Measurements from ENCODE around the gene CNGB1.
"Not testable (repeated sequence)": the region's sequence is repeated elsewhere in the genome, so short reads cannot be mapped to it uniquely, and the experiment has no call there.

Gene CNGB1

DNA sequence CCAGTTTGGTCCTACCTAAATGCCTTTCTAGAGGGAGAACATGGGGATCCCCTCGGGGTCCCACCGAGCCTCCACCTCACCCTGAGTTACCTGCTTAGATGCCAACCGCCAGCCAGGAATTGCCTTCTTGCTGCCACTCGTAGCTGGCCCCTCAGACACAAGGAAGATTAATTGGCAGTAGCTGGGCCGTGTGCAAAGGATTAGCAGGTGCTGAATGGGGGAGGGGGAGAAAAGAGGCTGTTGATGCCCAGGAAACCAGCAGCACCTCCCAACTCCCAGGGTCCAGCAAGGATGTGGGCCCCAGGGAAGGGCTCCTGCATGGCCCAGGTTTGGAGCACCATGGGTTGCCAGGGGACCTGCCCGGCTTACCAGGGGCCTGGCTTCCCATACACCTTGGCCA lies at the start of gene CNGB1:
CNGB1 (minus strand) TSS at position 159 of the 400 bp plus-strand sequence. CDS start 3,842 bp downstream, outside the sequence.
- no peak within 1 kb of the TSS for H3K4me3 Mint-ChIP-seq
- no peak within 1 kb of the TSS for H3K27ac Mint-ChIP-seq
- no peaks in the 10 kb centered on the region for H3K27me3 Mint-ChIP-seq (ENCODE audit: low read depth)
- no peaks in the 10 kb centered on the region for H3K9me3 Mint-ChIP-seq
- H3K4me1 Mint-ChIP-seq (ENCODE audit: low read depth) = no peaks in the 10 kb centered on the region
- no peak for DNase-seq (ENCODE audit: low spot score)
- no peaks in the 10 kb centered on the region for H3K36me3 Mint-ChIP-seq (ENCODE audit: low read depth)

DNA sequence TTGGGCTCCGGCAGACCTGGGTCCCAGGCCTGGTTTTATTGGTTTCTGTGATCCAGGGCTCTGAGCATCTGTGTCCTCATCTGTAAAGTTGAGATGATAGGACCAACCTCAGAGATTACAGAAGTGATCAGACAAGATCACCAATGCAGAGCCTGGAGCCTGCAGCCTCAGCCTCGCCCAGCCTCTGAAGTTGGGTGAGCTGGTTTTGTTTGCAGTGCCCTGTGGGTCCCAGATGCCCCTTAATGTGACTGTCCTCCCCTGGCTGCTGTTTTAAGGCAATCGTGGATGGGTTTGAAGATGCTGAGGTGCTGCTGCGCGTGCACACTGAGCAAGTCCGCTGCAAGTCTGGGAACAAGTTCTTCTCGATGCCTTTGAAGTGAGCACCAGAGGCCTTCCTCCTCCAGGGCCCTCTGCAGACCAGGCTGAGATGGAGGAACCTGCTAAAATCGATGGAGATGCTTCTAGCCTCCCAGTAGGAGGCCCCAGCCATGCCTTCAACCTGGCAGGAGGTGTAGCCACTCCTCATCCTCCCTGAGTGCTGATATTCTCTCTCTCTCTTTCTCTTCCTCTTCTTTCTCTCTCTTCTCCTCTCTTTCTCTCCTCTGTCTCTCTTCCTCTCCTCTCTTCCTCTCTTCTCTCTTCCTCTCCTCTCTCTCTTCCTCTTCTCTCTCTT lies 49.1 kb upstream of the CNGB1 start:
- Mint-ChIP-seq H3K4me1 (ENCODE audit: low read depth) (peaks cover 12% of the 10 kb centered on the region), H3K27ac (peak overlapping the region; percentile 61), H3K36me3 (ENCODE audit: low read depth) (peaks cover 2% of the 10 kb centered on the region), H3K4me3 (no peak overlapping the region), H3K27me3 (ENCODE audit: low read depth) (peaks cover 12% of the 10 kb centered on the region), H3K9me3 (no peaks in the 10 kb centered on the region)
- no peak for DNase-seq (ENCODE audit: low spot score)

- Mint-ChIP-seq H3K4me3 (no peak overlapping the region), H3K27me3 (ENCODE audit: low read depth) (peaks cover 3% of the 10 kb centered on the region), H3K9me3 (no peaks in the 10 kb centered on the region), H3K36me3 (ENCODE audit: low read depth) (peaks cover 2% of the 10 kb centered on the region), H3K4me1 (ENCODE audit: low read depth) (peaks cover 6% of the 10 kb centered on the region), H3K27ac (no peak overlapping the region)
- DNase-seq (ENCODE audit: low spot score) = no peak
Measured at GRCh38 chr16:58018803-58019202, 47.9 kb upstream of the CNGB1 start.

- Mint-ChIP-seq H3K36me3 (ENCODE audit: low read depth) (peaks cover 2% of the 10 kb centered on the region), H3K27me3 (ENCODE audit: low read depth) (no peaks in the 10 kb centered on the region), H3K4me3 (no peak overlapping the region), H3K4me1 (ENCODE audit: low read depth) (peaks cover 6% of the 10 kb centered on the region), H3K9me3 (no peaks in the 10 kb centered on the region), H3K27ac (no peak overlapping the region)
- DNase-seq (ENCODE audit: low spot score) = no peak
Measured at GRCh38 chr16:58016840-58017446, 46.0 kb upstream of the CNGB1 start.

- H3K27ac Mint-ChIP-seq = no peak overlapping the region
- H3K9me3 Mint-ChIP-seq = no peaks in the 10 kb centered on the region
- H3K27me3 Mint-ChIP-seq (ENCODE audit: low read depth) = no peaks in the 10 kb centered on the region
- no peaks in the 10 kb centered on the region for H3K4me1 Mint-ChIP-seq (ENCODE audit: low read depth)
- no peak for DNase-seq (ENCODE audit: low spot score)
- no peak overlapping the region for H3K4me3 Mint-ChIP-seq
- no peaks in the 10 kb centered on the region for H3K36me3 Mint-ChIP-seq (ENCODE audit: low read depth)
Measured at GRCh38 chr16:58013201-58013956, 42.5 kb upstream of the CNGB1 start.

- no peaks in the 10 kb centered on the region for H3K9me3 Mint-ChIP-seq
- no peak overlapping the region for H3K27ac Mint-ChIP-seq
- peaks cover 4% of the 10 kb centered on the region for H3K36me3 Mint-ChIP-seq (ENCODE audit: low read depth)
- no peak overlapping the region for H3K4me3 Mint-ChIP-seq
- no peaks in the 10 kb centered on the region for H3K4me1 Mint-ChIP-seq (ENCODE audit: low read depth)
- no peaks in the 10 kb centered on the region for H3K27me3 Mint-ChIP-seq (ENCODE audit: low read depth)
- DNase-seq (ENCODE audit: low spot score) = no peak
Measured at GRCh38 chr16:58012481-58012880, 41.6 kb upstream of the CNGB1 start.

GRCh38 chr16:58011652-58012051 lies 40.7 kb upstream of the CNGB1 start:
- H3K27me3 Mint-ChIP-seq (ENCODE audit: low read depth) = no peaks in the 10 kb centered on the region
- no peaks in the 10 kb centered on the region for H3K9me3 Mint-ChIP-seq
- no peak for DNase-seq (ENCODE audit: low spot score)
- no peak overlapping the region for H3K27ac Mint-ChIP-seq
- no peaks in the 10 kb centered on the region for H3K4me1 Mint-ChIP-seq (ENCODE audit: low read depth)
- H3K4me3 Mint-ChIP-seq = no peak overlapping the region
- H3K36me3 Mint-ChIP-seq (ENCODE audit: low read depth) = peaks cover 11% of the 10 kb centered on the region

DNA sequence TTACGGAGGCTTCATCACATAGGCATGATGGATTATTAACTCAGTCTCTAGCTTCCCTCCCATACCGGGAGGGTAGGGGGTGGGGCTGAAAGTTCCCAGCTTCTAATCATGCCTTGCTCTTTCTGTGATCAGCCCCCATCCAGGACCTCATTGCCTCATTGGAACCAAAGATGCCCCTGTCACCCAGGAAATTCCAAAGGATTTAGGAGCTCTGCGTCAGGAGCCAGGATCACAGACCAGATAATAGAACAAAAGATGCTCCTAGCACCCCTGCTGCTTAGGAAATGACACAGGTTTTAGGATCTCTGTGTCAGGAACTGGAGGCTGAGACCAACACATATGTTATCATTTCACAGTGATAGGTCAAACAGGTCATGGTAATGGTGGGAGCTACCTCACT lies 40.0 kb upstream of the CNGB1 start:
- Mint-ChIP-seq H3K4me1 (ENCODE audit: low read depth) (no peaks in the 10 kb centered on the region), H3K27me3 (ENCODE audit: low read depth) (no peaks in the 10 kb centered on the region), H3K9me3 (no peaks in the 10 kb centered on the region), H3K4me3 (no peak overlapping the region), H3K27ac (no peak overlapping the region), H3K36me3 (ENCODE audit: low read depth) (peaks cover 13% of the 10 kb centered on the region)
- no peak for DNase-seq (ENCODE audit: low spot score)

DNA sequence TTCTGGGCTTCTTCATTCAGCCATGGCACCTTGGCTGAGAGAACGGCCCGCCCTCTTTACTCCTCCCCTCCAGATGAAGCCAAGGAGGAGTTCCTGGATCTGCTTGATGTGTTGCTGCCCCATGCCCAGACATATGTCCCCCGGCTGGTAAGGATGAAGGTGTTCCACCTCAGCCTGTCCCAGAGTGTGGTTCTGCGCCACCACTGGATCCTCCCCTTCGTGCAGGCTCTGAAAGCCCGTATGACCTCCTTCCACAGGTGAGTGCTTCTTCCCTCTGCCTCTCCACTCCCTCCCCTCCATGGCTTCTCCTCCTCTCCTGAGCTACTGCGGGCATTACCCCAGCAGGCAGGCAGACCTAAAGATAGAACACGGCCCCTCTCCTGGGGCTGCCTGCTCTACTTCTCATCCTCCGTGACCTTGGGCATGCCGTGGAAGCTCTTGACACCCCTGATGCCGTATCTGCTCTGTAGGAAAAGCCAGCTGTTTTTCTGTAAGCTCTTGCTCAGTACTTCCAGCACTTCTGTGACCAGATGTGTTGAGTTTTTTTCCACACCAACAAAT lies 39.0 kb upstream of the CNGB1 start:
- Mint-ChIP-seq H3K27me3 (ENCODE audit: low read depth) (no peaks in the 10 kb centered on the region), H3K4me1 (ENCODE audit: low read depth) (no peaks in the 10 kb centered on the region), H3K9me3 (no peaks in the 10 kb centered on the region), H3K27ac (no peak overlapping the region), H3K4me3 (no peak overlapping the region), H3K36me3 (ENCODE audit: low read depth) (peaks cover 14% of the 10 kb centered on the region)
- no peak for DNase-seq (ENCODE audit: low spot score)

- H3K9me3 Mint-ChIP-seq; DNase-seq (ENCODE audit: low spot score); H3K4me3 Mint-ChIP-seq; H3K27ac Mint-ChIP-seq; H3K27me3 Mint-ChIP-seq (ENCODE audit: low read depth): not testable (repeated sequence)
- Mint-ChIP-seq H3K4me1 (ENCODE audit: low read depth) (peaks cover 21% of the 10 kb centered on the region), H3K36me3 (ENCODE audit: low read depth) (peaks cover 31% of the 10 kb centered on the region)
Measured at GRCh38 chr16:58004736-58005135, 33.8 kb upstream of the CNGB1 start.

GRCh38 chr16:58002936-58003335 lies 32.0 kb upstream of the CNGB1 start:
- no peak overlapping the region for H3K4me3 Mint-ChIP-seq
- no peaks in the 10 kb centered on the region for H3K9me3 Mint-ChIP-seq
- H3K27ac Mint-ChIP-seq = no peak overlapping the region
- no peaks in the 10 kb centered on the region for H3K27me3 Mint-ChIP-seq (ENCODE audit: low read depth)
- H3K36me3 Mint-ChIP-seq (ENCODE audit: low read depth) = peaks cover 33% of the 10 kb centered on the region
- H3K4me1 Mint-ChIP-seq (ENCODE audit: low read depth) = peaks cover 36% of the 10 kb centered on the region
- no peak for DNase-seq (ENCODE audit: low spot score)

- peaks cover 42% of the 10 kb centered on the region for H3K4me1 Mint-ChIP-seq (ENCODE audit: low read depth)
- H3K36me3 Mint-ChIP-seq (ENCODE audit: low read depth) = peaks cover 35% of the 10 kb centered on the region
- H3K9me3 Mint-ChIP-seq = no peaks in the 10 kb centered on the region
- no peak overlapping the region for H3K27ac Mint-ChIP-seq
- H3K27me3 Mint-ChIP-seq (ENCODE audit: low read depth) = no peaks in the 10 kb centered on the region
- peak overlapping the region; percentile 40 for H3K4me3 Mint-ChIP-seq
- DNase-seq (ENCODE audit: low spot score) = no peak
Measured at GRCh38 chr16:58002416-58002800, 31.5 kb upstream of the CNGB1 start.

GRCh38 chr16:58001781-58002415 lies 31.0 kb upstream of the CNGB1 start:
- H3K4me1 Mint-ChIP-seq (ENCODE audit: low read depth) = peaks cover 42% of the 10 kb centered on the region
- H3K36me3 Mint-ChIP-seq (ENCODE audit: low read depth) = peaks cover 35% of the 10 kb centered on the region
- H3K4me3 Mint-ChIP-seq = peak overlapping the region; percentile 90
- no peak overlapping the region for H3K27ac Mint-ChIP-seq
- H3K27me3 Mint-ChIP-seq (ENCODE audit: low read depth) = no peaks in the 10 kb centered on the region
- no peak for DNase-seq (ENCODE audit: low spot score)
- no peaks in the 10 kb centered on the region for H3K9me3 Mint-ChIP-seq
